NCI-H82 treated with DMSO at 0.1 percent for 48 hours (cell line): ENCODE measurements around the gene KCTD2.
"Not testable (repeated sequence)": the region's sequence is repeated elsewhere in the genome, so short reads cannot be mapped to it uniquely, and the experiment has no call there.

Experiments
- DNase-seq: peaks from one replicate; lab custom pipeline; 2025; ENCODE audit not compliant: unreplicated experiment; lab: John Stamatoyannopoulos, UW

KCTD2 gene

DNA sequence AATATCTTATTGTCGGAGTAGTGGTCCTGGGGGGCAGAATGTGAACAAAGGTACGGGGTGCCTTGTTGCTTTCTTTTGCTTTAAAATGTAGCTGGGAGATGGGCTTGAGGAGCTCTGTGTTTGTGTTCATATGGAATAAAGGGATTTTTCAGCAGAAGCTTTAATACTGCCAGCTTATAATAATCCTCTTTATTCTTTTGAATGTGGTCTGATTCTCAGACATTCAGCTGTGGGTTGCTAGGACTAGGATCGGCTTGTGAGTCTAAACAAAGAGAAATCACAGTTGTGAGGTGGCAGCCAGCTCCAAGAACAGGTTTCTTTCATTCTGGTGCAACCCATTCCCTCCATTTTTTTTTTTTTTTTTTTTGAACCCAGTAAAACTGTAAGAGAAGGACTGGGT, 27.3 kb upstream of the KCTD2 start:
- peak; percentile 40 for DNase-seq

- DNase-seq: no peak
Measured at GRCh38 chr17:75020331-75021110, 26.5 kb upstream of the KCTD2 start.

GRCh38 chr17:75024686-75025397, 22.2 kb upstream of the KCTD2 start:
- DNase-seq: no peak

DNA sequence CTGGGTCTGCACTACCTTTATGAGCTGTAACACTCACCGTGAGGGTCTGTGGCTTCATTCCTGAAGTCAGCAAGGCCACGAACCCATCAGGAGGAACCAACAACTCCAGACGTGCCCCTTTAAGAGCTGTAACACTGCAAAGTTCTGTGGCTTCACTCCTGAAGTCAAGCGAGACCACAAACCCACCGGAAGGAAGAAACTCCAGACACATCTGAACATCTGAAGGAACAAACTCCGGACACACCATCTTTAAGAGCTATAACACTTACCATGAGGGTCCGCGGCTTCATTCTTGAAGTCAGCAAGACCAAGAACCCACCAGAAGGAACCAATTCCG, 21.7 kb upstream of the KCTD2 start:
- not testable (repeated sequence) for DNase-seq

DNA sequence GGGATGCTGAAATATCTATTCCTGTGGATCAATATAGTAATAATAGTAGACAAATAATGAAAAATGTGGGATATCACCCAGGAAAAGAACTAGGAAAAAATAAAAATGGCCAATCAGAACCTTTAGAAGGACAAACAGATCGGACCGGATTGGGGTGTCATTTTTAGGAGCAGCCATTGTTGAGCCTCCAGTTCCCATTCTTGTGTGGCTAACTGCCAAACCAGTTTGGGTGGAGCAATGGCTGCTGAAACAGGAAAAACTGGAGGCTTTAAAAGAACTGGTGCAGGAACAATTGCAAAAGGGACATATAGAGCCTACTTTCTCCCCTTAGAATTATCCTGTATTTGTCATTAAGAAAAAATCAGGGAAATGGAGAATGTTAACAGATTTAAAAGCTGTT, 20.4 kb upstream of the KCTD2 start:
- DNase-seq: not testable (repeated sequence)

- DNase-seq: no peak
Measured at GRCh38 chr17:75030161-75030560, 16.9 kb upstream of the KCTD2 start.

DNA sequence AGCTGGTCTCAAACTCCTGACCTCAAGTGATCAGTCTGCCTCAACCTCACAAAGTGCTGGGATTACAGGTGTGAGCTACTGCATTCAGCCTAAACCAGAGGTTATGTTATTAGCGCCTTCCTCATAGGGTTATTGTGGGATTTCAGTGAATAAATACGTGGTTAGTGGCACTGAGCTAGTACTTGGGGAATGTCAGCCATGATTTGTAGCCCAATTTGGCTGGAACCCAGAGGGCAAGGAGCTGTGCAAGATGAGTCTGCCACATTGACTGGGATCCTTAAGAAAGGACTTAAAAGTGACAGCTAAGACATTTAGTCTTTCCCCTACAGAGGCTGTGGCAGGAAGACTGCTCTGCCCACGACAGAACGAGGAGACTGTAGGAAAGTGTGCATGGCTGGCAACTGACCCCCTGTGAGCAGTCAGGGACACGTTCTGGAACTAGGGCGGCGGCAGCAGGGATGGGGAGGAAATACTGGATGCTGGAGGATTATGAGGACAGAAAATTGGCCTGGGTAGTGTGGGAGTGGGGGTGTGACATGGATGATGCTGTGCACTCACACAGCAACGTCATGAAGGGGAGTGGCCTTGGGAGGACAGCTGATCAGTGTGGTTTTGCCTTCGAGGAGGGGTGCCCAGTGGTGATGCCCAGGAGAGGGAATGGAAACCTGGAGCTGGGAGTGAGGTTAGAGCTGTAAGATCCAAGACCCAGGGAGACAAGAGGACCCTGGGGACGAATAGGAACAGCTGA, 14.9 kb upstream of the KCTD2 start:
- peak; percentile 91 for DNase-seq

- DNase-seq: no peak
Measured at GRCh38 chr17:75032720-75033280, 14.2 kb upstream of the KCTD2 start.

GRCh38 chr17:75033346-75034235, 13.4 kb upstream of the KCTD2 start:
- peak; percentile 79 for DNase-seq

GRCh38 chr17:75034236-75034908, 12.7 kb upstream of the KCTD2 start:
- DNase-seq: peak; percentile 83

- no peak for DNase-seq
Measured at GRCh38 chr17:75036643-75037268, 10.3 kb upstream of the KCTD2 start.

DNA sequence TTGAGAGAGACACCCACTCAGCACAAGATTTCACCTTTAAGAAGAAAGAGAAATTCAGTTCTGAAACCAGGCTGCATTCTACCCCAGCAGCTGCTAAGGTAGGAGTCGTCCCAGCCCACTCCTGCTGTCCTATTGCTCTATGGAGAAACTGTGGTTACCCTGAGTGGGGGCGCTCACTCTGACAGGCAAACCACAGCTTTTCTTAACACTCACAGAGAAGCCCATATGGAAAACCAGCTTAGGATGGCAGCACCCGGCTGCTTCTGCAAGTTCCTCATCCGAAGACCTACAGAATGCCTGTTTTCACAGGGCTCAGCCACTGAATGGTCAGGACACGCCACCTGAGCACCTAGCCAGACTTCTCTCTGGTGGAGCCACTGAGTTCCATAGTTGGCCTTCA, 7.8 kb upstream of the KCTD2 start:
- DNase-seq: no peak

DNA sequence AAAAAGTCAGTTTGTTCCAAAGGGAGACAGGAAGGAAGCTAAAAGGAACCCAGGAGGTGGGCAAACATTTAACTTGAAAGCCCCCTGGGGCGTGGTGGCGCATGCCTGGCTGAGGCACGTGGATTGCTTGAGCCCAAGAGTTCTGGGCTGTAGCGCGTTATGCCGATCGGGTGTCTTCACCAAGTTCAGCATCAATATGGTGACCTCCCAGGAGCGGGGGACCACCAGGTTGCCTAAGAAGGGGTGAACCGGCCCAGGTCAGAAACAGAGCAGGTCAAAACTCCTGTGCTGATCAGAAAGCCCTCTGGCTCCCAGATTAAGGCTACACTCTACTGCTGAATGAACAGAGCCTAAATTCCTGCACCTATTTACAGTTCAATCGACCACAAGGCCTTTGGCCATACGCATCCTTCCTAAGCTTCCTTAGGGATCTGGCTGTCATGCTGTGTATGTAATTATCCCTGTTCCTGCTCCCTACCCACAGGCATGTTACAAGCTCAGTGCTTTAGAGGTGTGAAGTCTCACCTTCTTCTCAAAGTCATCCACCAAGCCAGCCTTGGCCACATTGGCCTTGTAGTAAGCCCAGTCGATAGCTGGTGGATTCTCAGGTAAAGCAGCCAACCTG, 5.3 kb upstream of the KCTD2 start:
- no peak for DNase-seq

GRCh38 chr17:75043789-75044188, 3.2 kb upstream of the KCTD2 start:
- DNase-seq: not testable (repeated sequence)

DNA sequence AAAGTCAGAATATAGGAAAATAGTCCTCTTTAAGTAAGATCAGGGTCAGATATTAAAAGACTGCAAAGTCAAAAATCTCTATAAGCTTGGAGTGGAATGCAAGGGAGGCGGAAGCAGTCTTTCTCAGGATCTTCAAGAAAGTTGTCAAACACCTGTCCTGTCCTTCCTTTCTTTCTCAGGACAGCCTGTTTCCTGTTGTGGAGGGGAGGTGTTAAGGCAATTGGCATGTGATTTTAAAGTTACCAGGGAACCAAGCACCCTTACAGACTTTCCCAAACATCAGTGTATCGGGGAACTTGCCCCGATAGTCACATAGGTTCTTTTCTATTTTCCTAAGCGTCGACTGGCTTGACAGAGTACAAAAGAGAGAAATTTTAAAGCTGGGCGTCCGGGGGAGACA, 2.3 kb upstream of the KCTD2 start:
- no peak for DNase-seq

- DNase-seq: not testable (repeated sequence)
Measured at GRCh38 chr17:75045946-75046406, 1.0 kb upstream of the KCTD2 start.

- no peak for DNase-seq
Measured at GRCh38 chr17:75047398-75048098, 523 bp downstream of the KCTD2 start.

GRCh38 chr17:75048249-75048878, 1.3 kb downstream of the KCTD2 start:
- no peak for DNase-seq
